SK-N-MC (cell line): Measurements from ENCODE around the gene NOP16.
A peak's percentile ranks its signal among the peaks of the same experiment; 100 is the strongest.

Source experiments
- EZH2 ChIP-seq: fragments of 200-600 bp; sonication (generic); IDR thresholded peaks from one replicate; pipeline ENCODE4 v1.6.1; 2017; ENCODE audit warnings: antibody characterized with exemption
- FOXP2 ChIP-seq: optimal IDR thresholded peaks from 2 replicates; pipeline ENCODE3; 2011; ENCODE audit warnings: mild to moderate bottlenecking, moderate library complexity; ENCODE audit not compliant: insufficient read depth; ENCODE audit errors: extremely low read length, control extremely low read depth
- POLR2AphosphoS5 ChIP-seq: IDR thresholded peaks from 2 replicates; pipeline ENCODE4 v1.6.1; 2012; ENCODE audit warnings: mild to moderate bottlenecking, low read depth, low read length, borderline replicate concordance

GRCh38 chr5:176381979-176382378 is 6.4 kb downstream of the NOP16 start:
- TF ChIP-seq EZH2 (no peak), POLR2AphosphoS5 (peak; percentile 16; the same call in 1 of the 2 replicates), FOXP2 (no peak)
